Measurements from ENCODE around the gene LGALS3BP. TPM values are rescaled to one million over a fixed set of nuclear protein-coding genes. Genes with fewer than 3 reads are reported as not detected.

The LGALS3BP gene
- total and polyA plus RNA-seq, 2 of the 4 experiments (the other 2 are of a cell fraction): 33.7 to 273 TPM

DNA sequence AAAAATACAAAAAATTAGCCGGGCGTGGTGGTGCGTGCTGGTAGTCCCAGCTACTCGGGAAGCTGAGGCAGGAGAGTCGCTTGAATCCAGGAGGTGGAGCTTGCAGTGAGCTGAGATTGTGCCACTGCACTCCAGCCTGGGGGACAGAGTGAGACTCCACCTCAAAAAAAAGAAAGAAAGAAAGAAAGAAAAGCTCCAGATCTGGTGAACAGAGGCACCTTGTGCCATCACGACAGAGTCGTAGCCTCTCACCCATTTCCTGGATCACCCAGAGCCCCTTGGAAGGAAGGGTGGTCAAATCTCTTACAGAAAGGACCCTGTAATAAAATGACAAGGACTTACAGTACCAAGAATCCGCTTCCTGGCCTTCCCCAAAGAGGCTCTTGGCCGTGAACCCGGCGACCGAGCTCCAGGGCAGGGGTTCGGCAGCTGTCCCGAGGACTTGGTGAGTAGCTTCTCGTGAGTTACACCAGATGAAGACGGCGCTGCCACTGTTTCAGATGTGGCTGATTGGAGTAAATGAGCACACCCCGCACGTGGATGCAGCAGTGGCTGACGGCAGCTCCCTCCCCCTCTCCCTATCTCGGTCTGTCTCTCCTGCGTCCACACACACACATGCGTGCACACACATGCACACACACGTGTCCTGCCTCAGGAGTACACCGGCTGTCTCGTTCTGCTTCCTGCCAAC lies 13.5 kb downstream of the LGALS3BP start:
- no peak overlapping the region for H3K4me3 ChIP-seq (ENCODE audit: insufficient read depth, low read depth, low read length)
- peaks cover 0 to 17% of the 10 kb centered on the region in 2 experiments; a peak in 2 of 4 replicates for H3K79me1 ChIP-seq (ENCODE audit: low read depth in 1 of 2, low read length in 2 of 2)
- no peak overlapping the region for H2AK9ac ChIP-seq (replicated peaks; ENCODE audit: low read depth, low read length, poor library complexity)
- H3K4me2 ChIP-seq (ENCODE audit: low read depth, low read length): no peak overlapping the region
- no peak for TF ChIP-seq CEBPB (IDR thresholded peaks at IDR 0.05; ENCODE audit: low read depth, low read length)
- TF ChIP-seq, protein P1, sequence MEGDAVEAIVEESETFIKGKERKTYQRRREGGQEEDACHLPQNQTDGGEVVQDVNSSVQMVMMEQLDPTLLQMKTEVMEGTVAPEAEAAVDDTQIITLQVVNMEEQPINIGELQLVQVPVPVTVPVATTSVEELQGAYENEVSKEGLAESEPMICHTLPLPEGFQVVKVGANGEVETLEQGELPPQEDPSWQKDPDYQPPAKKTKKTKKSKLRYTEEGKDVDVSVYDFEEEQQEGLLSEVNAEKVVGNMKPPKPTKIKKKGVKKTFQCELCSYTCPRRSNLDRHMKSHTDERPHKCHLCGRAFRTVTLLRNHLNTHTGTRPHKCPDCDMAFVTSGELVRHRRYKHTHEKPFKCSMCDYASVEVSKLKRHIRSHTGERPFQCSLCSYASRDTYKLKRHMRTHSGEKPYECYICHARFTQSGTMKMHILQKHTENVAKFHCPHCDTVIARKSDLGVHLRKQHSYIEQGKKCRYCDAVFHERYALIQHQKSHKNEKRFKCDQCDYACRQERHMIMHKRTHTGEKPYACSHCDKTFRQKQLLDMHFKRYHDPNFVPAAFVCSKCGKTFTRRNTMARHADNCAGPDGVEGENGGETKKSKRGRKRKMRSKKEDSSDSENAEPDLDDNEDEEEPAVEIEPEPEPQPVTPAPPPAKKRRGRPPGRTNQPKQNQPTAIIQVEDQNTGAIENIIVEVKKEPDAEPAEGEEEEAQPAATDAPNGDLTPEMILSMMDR (conservative IDR thresholded peaks at IDR 0.05; ENCODE audit: low read depth, low read length): no peak
- TF ChIP-seq FOS (IDR thresholded peaks at IDR 0.05; ENCODE audit: low read depth, low read length): no peak
- no peak overlapping the region for H3K9ac ChIP-seq (ENCODE audit: low read depth, low read length)
- no peak overlapping the region for H2AFZ ChIP-seq (replicated peaks; ENCODE audit: low read length, poor library complexity)
- no peaks in the 10 kb centered on the region for H3K9me1 ChIP-seq (ENCODE audit: insufficient read depth, low read length)
- BruUV-seq (replicated peaks): no TSS peak
- in situ Hi-C loops (cut with MboI; ENCODE audit: low sequenced_read_pairs): loop anchor here (5.0 to 25.0 kb wide), 2 partner anchors 104 to 479 kb away; no protein-coding TSS in a partner anchor
- dilution Hi-C loops (cut with HindIII; ENCODE audit: low sequenced_read_pairs, unreplicated experiment): no loop called here
- H3K14ac ChIP-seq (replicated peaks; ENCODE audit: low read depth, low read length): no peak overlapping the region
- ATAC-seq (ENCODE audit: low read depth) (no peak), DNase-seq (no peak)
- H2BK20ac ChIP-seq (ENCODE audit: low read depth, low read length): no peak overlapping the region
- peaks cover 5% of the 10 kb centered on the region; the same call in 1 of the 2 replicates for H4K20me1 ChIP-seq (ENCODE audit: insufficient read depth, low read length)
- intact Hi-C loops (cut with micrococcal nuclease): no loop called here
- H3K23ac ChIP-seq (ENCODE audit: low read depth, low read length): no peak overlapping the region
- no peaks in the 10 kb centered on the region for H3K27me3 ChIP-seq (ENCODE audit: control insufficient read depth, insufficient read depth, low read length)
- no peak overlapping the region for H2BK15ac ChIP-seq (ENCODE audit: low read depth, low read length)
- H3K4me1 ChIP-seq (ENCODE audit: control insufficient read depth, insufficient read depth, low read length): peaks cover 2% of the 10 kb centered on the region; the same call in 1 of the 2 replicates
- ChIA-PET CTCF (no interaction called here), POLR2A (ENCODE audit: unreplicated experiment) (interaction anchor here (0.8 kb wide), 1 partner anchor 33 kb away, joined by 5 read pairs; no protein-coding TSS in a partner anchor)
- no peak overlapping the region for H2BK5ac ChIP-seq (ENCODE audit: low read depth, low read length, poor library complexity, severe bottlenecking)
- no peak overlapping the region for H2BK120ac ChIP-seq (ENCODE audit: low read depth, low read length)
- peaks cover 17% of the 10 kb centered on the region; the same call in 1 of the 2 replicates for H3K36me3 ChIP-seq (ENCODE audit: control insufficient read depth, insufficient read depth, low read length)
- no peak overlapping the region for H3K4ac ChIP-seq (ENCODE audit: low read depth, low read length)
- H4K8ac ChIP-seq (ENCODE audit: low read depth in 2 of 2, low read length in 2 of 2): no peak overlapping the region
- no peak overlapping the region for H3K27ac ChIP-seq (ENCODE audit: insufficient read depth, low read length)
- H2AK5ac ChIP-seq (ENCODE audit: low read depth, low read length): 0 out of 2 replicates have a peak overlapping the region, but pooled peaks have one; percentile 14
- no peak overlapping the region for H3K18ac ChIP-seq (ENCODE audit: low read depth, low read length)
- WGBS, 2 experiments (ENCODE audit: extremely low coverage in 2 of 2, insufficient read length in 1 of 2): 84% methylated on average over 22 of the region's 26 CpGs; no CpG with 5 or more reads in 1 of the 2 experiments
- no peak overlapping the region for H3K56ac ChIP-seq (ENCODE audit: extremely low read depth, insufficient read depth, low read length)
- no peaks in the 10 kb centered on the region for H3K9me3 ChIP-seq (ENCODE audit: control insufficient read depth, insufficient read depth, low read length)
- no peak overlapping the region for H4K91ac ChIP-seq (ENCODE audit: insufficient read depth, low read depth, low read length)
- H4K5ac ChIP-seq (ENCODE audit: low read depth, low read length): no peak overlapping the region
